ENCODE measurements around the gene ZNF785.
A peak's percentile ranks its signal among the peaks of the same experiment; 100 is the strongest.
"Not testable (repeated sequence)": the region's sequence is repeated elsewhere in the genome, so short reads cannot be mapped to it uniquely, and the experiment has no call there.

The ZNF785 gene

DNA sequence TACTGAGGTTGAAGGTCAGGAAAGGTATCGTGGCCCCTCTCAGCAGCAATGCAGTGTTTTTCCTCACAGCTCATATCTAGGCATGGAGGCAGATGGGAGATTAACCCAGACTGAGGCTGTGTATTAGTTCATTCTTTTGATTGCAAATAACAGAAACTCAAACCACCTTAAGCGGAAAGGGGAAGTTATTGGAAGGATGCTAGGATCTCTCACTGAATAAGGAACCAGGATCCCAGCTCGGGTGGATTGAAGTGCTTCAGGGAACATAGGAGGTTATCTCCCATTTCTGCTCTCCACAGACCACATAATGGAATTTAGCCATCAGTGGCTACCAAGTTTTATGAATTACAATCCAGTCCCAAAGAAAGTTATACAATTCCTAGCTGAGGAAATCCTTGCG lies 16.5 kb upstream of the ZNF785 start:
- no peak for DNase-seq

DNA sequence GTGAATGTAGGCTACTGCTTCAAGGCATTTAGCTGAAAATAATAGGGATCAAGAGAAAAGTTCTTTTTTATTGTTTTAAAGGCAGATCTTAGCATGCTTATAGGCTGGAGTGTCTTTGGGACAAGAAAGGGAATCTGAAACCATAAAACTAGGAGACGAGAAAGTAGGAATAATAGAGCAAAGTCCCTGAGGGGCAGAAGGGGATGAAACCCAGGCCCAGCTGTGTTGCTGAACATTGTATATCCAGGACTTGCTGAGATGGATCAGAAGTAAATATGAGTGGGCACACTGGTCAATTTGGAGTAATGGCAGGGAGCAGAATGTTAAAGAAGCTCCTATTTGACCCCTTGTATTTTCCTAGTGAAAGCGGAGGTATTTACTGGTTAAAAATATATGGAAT lies 15.4 kb upstream of the ZNF785 start:
- DNase-seq, result no peak

DNA sequence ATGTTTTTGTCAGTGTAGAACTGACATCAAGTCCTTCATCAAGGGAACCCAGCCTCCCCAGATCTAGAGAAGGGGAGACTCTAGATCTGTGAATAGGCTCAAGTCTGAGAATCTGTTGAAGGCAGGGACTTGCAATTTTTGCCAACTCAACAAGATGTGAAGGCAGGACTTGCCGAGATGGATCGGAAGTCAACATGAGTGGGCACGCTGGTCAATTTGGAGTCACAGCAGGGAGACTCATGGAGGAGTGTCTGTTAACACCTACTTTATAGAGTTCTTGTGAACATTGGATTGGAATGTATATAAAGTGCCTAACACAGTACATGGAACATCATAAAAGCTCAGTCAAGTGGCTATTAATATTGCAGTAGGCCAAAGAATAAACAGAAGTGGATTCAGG lies 14.7 kb upstream of the ZNF785 start:
- DNase-seq, result peak; percentile 64

DNA sequence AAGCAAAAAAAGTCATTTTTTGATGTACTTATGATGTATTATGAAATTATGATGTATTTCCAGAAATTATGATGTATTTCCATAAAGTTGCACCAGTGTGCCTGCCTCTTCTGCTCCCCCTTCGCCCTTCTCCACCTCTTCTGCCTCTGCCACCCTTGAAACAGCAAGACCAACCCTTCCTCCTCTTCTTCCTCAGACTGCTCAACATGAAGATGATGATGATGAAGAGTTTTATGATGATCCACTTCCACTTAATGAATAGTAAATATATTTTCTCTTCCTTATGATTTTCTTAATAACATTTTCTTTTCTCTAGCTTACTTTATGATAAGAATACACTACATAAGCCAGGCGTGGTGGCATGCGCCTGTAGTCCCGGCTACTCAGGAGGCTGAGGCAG lies 7.4 kb upstream of the ZNF785 start:
- no peak for DNase-seq

DNA sequence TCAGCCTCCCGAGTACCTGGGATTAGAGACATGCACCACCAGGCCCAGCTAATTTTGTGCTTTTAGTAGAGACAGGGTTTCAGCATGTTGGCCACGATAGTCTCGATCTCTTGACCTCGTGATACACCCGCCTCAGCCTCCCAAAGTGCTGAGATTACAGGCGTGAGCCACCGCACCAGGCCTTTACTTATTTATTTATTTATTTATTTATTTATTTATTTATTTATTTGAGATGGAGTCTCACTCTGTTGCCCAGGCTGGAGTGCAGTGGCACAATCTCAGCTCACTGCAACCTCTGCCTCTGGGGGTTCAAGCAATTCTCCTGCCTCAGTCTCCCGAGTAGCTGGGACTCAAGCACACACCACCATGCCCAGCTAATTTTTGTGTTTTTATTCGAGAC lies 5.4 kb upstream of the ZNF785 start:
- DNase-seq, result not testable (repeated sequence)

DNA sequence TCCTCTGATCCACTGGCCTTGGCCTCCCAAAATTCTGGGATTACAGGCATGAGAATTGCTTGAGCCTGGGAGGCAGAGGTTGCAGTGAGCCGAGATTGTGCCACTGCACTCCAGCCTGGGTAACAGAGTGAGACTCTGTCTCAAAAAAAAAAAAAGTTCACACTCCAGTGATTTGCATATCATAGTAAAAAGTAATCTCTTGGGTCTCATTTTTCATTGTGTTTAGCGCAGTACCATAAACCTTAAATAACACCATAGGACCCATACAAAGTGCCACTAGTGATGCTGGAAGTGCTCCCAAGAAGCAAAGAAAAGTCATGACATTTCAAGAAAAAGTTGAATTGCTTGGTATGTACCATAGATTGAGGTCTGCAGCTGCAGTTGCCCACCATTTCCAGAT lies 4.1 kb upstream of the ZNF785 start:
- DNase-seq, result not testable (repeated sequence)

DNA sequence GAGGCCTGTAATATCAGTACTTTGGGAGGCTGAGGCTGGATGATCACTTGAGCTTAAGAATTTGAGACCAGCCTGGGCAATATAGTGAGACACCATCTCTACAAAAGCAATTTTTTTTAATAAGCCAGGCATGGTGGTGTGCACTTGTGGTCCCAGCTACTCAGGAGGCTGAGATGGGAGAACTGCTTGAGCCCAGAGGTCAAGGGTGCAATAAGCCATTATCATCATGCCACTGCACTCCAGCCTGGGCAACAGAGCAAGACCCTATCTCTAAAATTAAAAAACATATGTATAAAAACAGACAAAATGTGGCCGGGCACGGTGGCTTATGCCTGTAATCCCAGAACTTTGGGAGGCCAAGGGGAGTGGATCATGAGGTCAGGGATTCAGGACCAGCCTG lies 3.2 kb upstream of the ZNF785 start:
- no peak for DNase-seq

DNA sequence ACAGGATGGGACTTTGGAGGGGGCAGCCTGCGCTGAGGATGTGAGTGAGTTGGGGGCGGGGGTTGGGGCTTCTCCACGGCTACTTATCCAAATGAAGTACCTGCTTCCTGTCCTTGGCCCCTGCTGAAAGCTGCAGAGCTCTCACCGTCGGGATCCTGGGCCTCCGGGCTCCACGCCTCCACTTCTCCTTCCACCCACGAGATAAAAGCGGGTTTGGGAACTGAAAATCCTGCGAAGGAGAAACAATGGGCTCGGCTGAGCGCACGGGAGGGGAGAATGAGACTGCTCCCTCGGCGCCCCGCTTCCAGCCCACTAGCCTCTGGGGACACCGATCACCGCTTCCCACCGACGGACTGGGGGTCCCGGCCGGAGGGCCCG lies 486 bp downstream of the ZNF785 start:
- peak; percentile 46 for DNase-seq

DNA sequence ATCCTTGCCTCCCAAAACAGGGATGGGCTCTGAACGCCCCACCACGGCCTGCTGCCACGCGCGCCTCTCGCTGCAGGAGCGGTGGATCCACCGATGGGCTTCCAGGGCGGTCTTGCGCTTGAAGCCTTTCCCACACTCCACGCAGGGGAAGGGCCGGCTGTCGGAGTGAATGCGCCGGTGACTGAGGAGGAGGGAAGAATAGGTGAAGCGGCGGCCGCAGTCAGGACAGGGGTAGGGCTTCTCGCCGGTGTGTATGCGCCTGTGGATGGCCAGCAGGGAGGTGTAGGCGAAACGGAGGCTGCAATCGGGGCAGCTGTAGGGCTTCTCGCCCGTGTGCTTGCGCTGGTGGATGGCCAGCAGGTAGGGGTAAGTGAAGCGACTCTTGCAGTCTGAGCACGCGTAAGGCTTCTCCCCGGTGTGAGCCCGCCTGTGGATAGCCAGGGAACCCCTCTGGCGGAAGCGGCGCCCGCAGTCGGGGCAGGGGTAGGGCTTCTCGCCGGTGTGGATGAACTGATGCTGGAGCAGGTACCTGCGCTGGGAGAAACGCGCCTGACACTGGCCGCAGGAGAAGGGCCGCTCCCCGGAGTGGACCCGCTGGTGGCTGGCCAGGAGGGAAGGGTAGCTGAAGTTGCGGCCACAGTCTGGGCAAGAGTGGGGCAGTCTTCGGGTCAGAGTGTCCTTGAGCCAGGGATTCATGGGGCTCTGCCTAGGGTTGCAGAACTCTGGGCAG lies 2.7 kb downstream of the ZNF785 start:
- DNase-seq, result no peak

DNA sequence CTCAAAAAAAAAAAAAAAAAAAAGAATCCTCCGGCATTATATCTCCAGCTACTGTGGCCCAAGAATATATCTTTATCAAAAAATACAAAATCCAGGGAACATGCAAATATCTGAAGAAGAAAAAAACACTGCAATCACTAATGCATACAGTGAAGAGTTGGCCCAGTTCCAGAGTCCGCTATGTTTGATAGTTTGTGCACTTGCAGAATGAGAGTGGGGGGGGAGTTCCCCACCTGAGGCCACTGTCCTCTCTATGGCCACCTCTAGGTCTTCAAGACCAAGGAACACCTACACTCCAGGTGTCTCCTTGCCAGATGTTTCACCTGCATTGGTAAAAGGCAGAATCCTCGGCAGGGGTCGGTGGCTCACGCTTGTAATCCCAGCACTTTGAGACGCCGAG lies 4.0 kb downstream of the ZNF785 start:
- no peak for DNase-seq

DNA sequence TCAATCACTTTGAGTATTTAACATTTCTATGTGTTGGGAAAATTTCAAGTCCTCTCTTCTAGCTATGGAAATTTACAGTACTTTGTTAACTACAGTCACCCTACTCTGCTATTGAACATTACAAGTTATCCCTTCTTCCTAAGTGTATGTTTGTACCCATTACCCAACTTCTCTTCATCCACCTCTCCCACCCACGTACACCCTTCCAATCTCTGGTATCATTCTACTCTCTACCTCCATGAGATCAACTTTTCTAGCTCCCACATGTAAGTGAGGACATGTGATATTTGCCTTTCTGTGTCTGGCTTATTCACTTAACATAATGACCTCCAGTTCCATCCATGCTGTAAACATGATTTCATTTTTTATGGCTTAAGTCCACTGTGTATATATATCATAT lies 10.8 kb downstream of the ZNF785 start:
- no peak for DNase-seq

DNA sequence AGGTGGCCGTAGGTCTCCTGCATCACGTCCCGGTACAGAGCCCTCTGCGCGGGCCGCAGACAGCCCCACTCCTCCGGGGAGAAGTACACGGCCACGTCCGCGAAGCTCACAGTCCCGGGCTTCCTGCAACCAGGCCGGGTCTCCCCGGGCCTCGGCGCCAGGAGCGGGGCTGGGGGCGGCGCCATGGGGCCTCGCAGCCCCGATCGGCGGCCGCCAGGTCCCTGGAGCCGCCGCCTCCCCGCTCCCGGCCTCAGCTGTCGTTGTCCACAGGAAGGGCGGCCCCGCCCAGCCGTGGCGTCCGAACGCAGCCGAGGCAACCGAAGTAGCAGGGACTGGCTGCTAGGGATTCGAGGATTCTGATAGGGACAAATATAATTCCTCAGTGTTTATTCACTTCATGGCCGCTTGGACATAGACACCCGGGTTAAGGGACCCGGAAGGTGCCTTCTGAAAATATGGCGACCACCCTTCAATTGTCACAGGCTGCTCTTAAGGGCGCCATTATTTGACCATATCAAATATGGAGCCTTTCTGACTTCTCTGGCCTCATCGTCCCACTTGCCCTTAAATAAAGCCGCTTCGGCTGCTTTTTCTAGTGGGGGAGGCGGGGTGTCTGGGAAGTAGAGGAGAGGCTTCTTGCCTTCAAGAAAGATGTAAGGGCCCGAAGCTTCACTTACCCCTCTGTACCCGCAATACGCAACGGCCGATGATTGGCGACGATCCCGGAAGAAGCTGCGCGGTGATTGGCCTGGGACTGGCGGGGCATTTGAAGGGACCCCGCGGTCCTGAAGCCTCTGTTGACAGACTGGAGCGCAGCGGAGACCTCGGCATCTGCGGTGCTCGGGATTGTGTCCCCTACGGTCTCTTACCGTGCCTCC lies 13.8 kb downstream of the ZNF785 start, which contains the start of gene ZNF688:
TSS of gene ZNF688 (minus strand) at position 270 of the 878 bp plus-strand sequence. CDS start at position 185, 85 bp downstream.
- peak; percentile 99 for DNase-seq

DNA sequence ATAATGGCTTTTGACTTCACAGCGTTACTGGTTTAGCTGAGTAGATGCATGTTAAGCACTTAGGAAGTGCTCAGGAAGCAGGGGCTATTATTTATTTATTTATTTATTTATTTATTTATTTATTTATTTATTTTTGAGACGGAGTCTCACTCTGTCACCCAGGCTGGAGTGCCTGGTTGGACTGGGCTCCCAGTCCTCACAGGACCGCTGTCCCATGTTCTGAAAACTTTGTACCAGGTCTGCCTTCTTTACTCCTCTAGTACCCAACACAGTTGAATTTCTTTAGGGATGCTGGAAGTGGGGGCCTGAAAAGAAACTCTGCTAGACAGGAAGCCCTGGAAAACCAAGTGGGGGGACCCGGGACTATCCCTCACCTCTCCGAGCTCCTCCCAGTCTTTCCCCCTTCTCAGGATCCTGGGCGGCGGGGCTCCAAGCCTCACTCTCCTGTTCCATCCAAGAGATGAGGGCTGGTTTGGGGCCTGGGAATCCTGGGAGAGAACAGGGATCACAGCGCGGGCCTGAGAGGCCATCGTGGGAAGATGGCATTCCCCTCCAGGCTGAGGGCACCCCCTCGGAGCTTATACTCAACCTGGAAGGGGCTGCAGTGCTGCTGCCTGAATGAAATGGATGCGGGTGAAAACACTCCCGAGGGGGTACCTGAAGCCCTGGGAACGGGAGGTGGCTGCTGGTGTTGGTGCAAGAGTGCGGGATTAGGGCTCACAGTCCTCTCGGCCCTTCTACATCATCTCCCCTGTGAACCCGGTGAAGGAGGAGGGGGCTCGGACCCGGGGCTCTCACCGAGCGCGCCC lies 14.7 kb downstream of the ZNF785 start:
- no peak for DNase-seq

DNA sequence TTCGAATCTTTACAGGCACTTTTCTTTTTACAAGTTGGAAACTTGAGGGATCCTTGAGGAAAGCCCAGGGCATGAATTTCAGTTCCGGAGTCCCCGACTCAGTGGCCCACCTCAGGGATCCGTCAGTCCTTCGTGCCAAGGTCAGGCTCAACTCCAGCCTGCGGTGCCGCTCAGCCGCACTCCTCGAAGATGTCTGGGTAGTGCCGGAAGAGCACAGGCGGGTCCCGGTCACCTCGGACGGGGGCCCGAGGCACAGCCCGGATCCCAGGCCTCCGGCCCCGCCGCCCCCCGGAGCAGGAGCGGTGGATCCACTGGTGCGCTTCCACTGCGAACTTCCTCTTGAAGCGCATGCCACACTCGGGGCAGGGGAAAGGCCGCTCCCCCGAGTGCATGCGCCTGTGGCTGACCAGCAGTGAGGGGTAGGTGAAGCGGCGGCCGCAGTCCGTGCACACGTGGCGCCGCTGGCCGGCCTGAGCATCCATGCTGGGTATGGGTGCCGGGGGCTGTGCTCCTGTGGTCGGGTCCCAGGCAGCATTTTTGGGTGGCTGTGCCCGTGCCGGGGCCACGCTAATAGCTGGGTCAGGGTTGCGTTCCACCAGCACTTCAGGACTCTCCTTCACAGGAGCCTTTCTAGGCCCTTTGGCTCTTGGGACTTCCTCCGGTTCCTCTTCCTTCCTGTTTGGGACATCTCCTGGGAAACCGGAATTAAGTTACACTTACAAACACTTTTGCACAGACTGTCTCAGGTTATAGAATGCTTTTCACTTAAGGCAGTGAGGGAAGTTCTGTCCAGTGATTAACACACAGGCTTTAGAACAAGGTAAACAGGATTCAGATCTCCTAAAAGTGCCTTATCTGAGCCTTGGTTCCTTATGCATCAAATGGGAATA lies 15.5 kb downstream of the ZNF785 start:
- no peak for DNase-seq

DNA sequence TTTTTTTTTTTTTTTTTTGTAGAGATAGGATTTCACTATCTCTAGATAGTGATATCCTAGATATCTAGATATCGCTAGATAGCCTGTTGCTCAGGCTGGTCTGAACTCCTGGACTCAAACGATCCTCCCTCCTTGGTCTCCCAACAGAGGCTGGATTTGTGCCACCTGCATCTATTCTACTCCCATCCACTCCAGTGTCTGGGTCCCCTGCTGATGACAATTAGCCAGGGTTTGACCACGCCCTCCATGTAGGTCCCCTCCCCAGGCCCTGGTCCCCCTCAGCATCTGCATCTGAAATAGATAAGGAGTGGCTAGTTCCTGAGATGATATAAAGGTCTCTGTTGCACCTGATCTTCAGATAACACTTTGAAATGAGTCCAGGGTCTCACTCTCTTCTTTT lies 16.2 kb downstream of the ZNF785 start:
- DNase-seq, result no peak

DNA sequence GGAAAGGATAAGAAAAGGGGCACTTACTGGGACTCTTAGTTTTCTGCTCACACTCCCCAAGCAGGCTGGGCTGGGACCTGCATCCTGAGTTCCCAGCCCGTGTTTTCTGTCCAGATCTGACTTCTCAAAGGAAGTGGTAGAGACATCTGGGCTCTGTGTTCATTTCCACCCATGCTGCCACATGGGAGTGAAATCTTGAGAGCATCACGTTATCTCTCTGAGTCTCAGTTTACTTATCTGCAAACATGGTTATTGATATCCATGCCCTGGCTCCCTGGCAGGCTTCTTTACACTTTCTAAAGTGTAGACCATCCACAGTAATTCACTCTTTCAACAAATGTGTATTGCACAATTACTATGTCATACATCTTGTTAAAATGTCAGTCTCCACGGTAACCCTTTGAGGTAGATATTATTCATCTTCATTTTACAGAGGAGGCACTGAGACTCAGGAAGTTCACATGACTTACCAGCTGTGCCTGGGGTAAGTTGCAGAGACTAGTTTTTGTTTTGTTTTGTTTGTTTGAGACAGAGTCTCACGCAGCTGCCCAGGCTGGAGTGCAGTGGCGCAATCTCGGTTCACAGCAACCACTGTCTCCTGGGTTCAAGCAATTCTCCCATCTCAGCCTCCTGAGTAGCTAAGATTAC lies 17.4 kb downstream of the ZNF785 start:
- no peak for DNase-seq

DNA sequence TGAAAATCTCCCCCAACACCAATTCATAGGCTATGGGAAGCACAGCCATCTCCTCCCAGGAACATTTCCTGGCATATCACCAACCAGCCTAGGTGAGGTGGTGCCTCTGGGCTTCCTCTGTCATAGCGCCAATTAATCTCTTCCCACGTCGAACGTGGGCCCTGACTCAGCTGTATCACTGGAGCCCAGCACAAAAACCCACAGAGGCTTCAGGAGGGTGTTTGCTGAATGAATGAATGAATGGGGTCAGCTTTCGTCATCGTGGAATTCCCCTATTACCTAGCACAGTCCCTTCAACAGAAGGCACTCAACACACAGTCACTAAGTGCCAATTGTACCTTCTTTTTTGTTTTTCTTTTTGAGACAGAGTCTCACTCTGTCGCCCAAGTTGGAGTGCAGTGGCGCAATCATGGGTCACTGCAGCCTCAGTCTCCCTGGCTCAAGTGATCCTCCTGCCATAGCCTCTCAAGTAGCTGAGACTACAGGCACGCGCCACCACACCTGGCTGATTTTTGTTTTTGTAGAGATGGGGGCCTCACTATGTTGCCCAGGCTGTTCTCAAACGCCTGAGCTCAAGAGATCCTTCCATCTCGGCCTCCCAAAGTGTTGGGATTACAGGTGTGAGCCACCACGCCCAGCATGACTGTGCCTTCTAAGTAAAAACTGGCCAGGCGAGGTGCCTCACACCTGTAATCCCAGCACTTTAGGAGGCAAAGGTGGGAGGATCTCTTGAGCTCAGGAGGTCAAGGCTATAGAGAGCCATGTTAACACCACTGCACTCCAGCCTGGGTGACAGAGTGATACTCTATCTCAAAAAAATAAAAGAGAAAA lies 18.1 kb downstream of the ZNF785 start:
- DNase-seq, result no peak

DNA sequence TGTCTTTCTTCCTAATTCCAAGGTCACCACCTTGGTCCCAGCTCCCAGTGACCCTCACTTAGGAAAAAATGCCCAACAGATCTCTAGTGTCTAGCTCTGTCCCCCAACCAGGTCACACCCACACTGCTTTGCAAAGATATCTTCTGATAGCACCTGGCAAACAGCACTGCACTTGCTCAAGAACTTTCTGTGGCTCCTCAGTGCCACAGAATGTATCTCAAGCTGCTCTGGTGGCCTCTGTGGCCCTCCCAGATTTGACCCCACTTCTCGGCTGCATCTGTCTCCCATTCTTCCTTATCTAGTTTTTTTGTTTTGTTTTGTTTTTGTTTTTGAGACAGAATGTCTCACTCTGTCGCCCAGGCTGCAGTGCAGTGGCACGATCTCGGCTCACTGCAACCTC lies 19.0 kb downstream of the ZNF785 start:
- no peak for DNase-seq

DNA sequence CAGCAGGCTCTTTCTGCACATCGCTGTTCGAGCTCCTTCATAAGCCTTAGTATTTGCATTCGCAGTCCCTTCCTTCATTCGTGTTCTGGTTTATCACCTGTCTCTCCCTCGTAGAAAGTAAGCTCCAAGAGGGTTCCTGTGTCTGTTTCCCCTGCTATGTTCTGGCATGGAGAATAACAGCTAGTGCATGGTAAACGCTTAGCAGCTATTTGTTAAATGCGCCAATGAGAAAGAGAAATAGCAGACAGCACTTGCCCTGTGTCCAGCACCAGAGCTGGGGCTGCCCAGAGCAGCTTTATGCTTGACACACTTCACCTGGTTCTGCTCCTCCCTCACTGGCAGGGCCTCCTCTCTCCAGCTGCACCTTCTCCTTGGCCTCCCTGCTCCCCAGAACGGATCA lies 19.5 kb downstream of the ZNF785 start:
- no peak for DNase-seq

DNA sequence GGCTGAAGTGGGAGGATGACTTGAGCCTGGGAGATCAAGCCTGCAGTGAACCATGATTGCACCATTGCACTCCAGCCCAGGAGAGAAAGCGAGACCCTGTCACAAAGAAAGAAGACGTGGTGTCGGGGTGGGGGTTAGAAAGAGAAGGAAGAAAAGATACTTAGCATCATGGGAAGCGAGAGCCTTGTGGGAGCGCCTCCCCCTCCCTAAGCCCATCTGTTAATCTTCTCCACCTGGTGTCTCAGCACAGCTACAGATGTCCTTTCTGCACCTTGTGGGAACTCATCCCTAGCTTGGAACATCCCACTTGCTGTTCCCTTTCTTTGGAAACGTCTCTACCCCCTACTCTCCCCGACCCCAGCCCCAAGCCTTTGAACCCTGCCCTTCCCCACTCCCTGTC lies 20.0 kb downstream of the ZNF785 start:
- no peak for DNase-seq

DNA sequence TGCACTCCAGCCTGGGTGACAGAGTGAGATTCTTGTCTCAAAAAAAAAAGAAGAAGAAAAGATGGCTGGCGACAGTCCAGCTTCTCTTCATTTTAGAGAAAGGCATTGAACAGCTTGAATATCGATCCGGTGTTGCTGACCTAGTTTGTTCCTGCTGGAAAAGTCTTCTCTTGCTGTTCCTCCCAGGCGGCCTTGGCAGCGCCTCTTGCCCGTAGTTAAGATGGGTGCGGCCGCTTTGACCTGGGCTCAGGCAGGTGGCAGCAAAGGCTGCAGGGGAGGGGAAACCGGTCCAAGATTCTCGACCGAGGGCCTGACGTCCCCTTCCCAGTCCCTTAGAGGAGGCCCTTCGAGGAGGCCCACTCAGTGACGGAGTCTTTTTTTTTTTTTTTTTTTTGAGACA lies 23.5 kb downstream of the ZNF785 start:
- DNase-seq, result no peak

Data from DMS79 (cell line).